ENCODE results near the gene OLA1.

The OLA1 gene

GRCh38 chr2:174266288-174266687 is 18.0 kb upstream of the OLA1 start:
- H3K4me3 ChIP-seq (ENCODE audit: control insufficient read depth, low read depth, low read length) = no peak overlapping the region
- no peak for DNase-seq (ENCODE audit: low read depth)

GRCh38 chr2:174263997-174264396 is 15.7 kb upstream of the OLA1 start:
- no peak overlapping the region for H3K4me3 ChIP-seq (ENCODE audit: control insufficient read depth, low read depth, low read length)
- peak; percentile 85 for DNase-seq (ENCODE audit: low read depth)
- no peak for TF ChIP-seq CTCF (conservative IDR thresholded peaks at IDR 0.05; ENCODE audit: control insufficient read depth, insufficient read depth, low read depth, low read length)

More at GRCh38 chr2:174266288-174266687, 18.0 kb upstream of the OLA1 start:
- no peak for TF ChIP-seq CTCF (conservative IDR thresholded peaks at IDR 0.05; ENCODE audit: control insufficient read depth, insufficient read depth, low read depth, low read length)

- DNase-seq (ENCODE audit: low read depth) = peak; percentile 90
- no peak overlapping the region for H3K4me3 ChIP-seq (ENCODE audit: control insufficient read depth, low read depth, low read length)
Observed at GRCh38 chr2:174259981-174260380, 11.6 kb upstream of the OLA1 start.

GRCh38 chr2:174254267-174254666 is 5.9 kb upstream of the OLA1 start:
- H3K4me3 ChIP-seq (ENCODE audit: control insufficient read depth, low read depth, low read length) = no peak overlapping the region
- DNase-seq (ENCODE audit: low read depth) = no peak
- no peak for TF ChIP-seq CTCF (conservative IDR thresholded peaks at IDR 0.05; ENCODE audit: control insufficient read depth, insufficient read depth, low read depth, low read length)

More at GRCh38 chr2:174259981-174260380, 11.6 kb upstream of the OLA1 start:
- TF ChIP-seq CTCF (conservative IDR thresholded peaks at IDR 0.05; ENCODE audit: control insufficient read depth, insufficient read depth, low read depth, low read length) = no peak

GRCh38 chr2:174248998-174249592 is 763 bp upstream of the OLA1 start:
- H3K4me3 ChIP-seq (ENCODE audit: control insufficient read depth, low read depth, low read length) = peak overlapping the region; percentile 58
- TF ChIP-seq CTCF (conservative IDR thresholded peaks at IDR 0.05; ENCODE audit: control insufficient read depth, insufficient read depth, low read depth, low read length) = no peak
- DNase-seq (ENCODE audit: low read depth) = no peak

GRCh38 chr2:174247474-174248186 is 702 bp downstream of the OLA1 start:
- peak overlapping the region; percentile 77 for H3K4me3 ChIP-seq (ENCODE audit: control insufficient read depth, low read depth, low read length)
- TF ChIP-seq CTCF (conservative IDR thresholded peaks at IDR 0.05; ENCODE audit: control insufficient read depth, insufficient read depth, low read depth, low read length) = no peak
- DNase-seq (ENCODE audit: low read depth) = peak; percentile 8
